Kidney (tissue), 14 donors: ENCODE results near the gene FNDC4. TPM values are rescaled to one million over a fixed set of nuclear protein-coding genes. Genes with fewer than 3 reads are reported as not detected.

Source experiments
- DNase-seq, 5 donors: peaks; one replicate each; pipeline ENCODE4 v3.0.0-alpha.2; 2013 to 2020
- FAIRE-seq: peaks from 2 replicates; lab custom pipeline; 2012; peaks lifted over from hg19 to GRCh38; lab: Jason Lieb, UNC
- H3K27ac ChIP-seq, 2 donors: one replicate each; pipeline ENCODE4 v1.7.0; 2013; ENCODE audit warnings: low read depth in 2 of 2, low read length in 2 of 2, inconsistent platforms in 1 of 2
- H3K27me3 ChIP-seq: one replicate; pipeline ENCODE4 v1.7.1; 2013; ENCODE audit warnings: low read length, inconsistent platforms; ENCODE audit not compliant: control insufficient read depth, insufficient read depth
- H3K36me3 ChIP-seq, 3 donors: one replicate each; pipeline versions ENCODE4 v1.7.0 to v1.7.1; 2013; ENCODE audit warnings: low read length in 3 of 3, control low read depth in 1 of 3, inconsistent platforms in 1 of 3; ENCODE audit not compliant: insufficient read depth in 3 of 3, control insufficient read depth in 2 of 3
- H3K4me1 ChIP-seq, 3 donors: one replicate each; pipeline versions ENCODE4 v1.7.0 to v1.7.1; 2013; ENCODE audit warnings: low read length in 3 of 3, inconsistent platforms in 1 of 3, low read depth in 1 of 3; ENCODE audit not compliant: control insufficient read depth in 2 of 3, insufficient read depth in 2 of 3
- H3K4me3 ChIP-seq, 3 donors: one replicate each; pipeline versions ENCODE4 v1.7.0 to v1.8.1; 2013; ENCODE audit warnings: low read length in 3 of 3, control low read depth in 1 of 3, inconsistent platforms in 1 of 3
- H3K9ac ChIP-seq, 3 donors: one replicate each; pipeline versions ENCODE4 v1.7.0 to v1.7.1; 2013; ENCODE audit warnings: low read length in 3 of 3, control low read depth in 1 of 3, inconsistent platforms in 1 of 3
- H3K9me3 ChIP-seq, 3 donors: one replicate each; pipeline versions ENCODE4 v1.7.0 to v1.7.1; 2013; ENCODE audit warnings: low read length in 3 of 3, control low read depth in 1 of 3, inconsistent platforms in 1 of 3; ENCODE audit not compliant: control insufficient read depth in 2 of 3, insufficient read depth in 1 of 3
- CTCF ChIP-seq: IDR thresholded peaks from 3 replicates; pipeline ENCODE4 v1.5.1; 2012; ENCODE audit warnings: mild to moderate bottlenecking, moderate library complexity, borderline replicate concordance; ENCODE audit not compliant: insufficient read depth; ENCODE audit errors: extremely low read depth
- intact Hi-C: fragments of 100-400 bp; cut with DNase I; formaldehyde crosslinking; loops from one replicate; pipeline ENCODE4 v1.11.1; 2022
- polyA plus RNA-seq: library from polyadenylated mRNA; stranded (reverse); fragments of 350-450 nt; fragmentation: Illumina TruSeq; extraction: RNeasy Lipid Tissue Mini Kit (QIAGEN cat#74804); gene quantifications from one replicate; pipeline ENCODE4 v1.2.3, GENCODE V29; 2014; ENCODE audit warnings: low read depth, low replicate concordance; ENCODE audit not compliant: insufficient read depth
- total RNA-seq: library from RNA; stranded (reverse); fragmentation: NEBNext Ultra II Directional; extraction: Animal tissue kit (Norgen Biotek cat#: 25700); gene quantifications from one replicate; pipeline ENCODE4 v1.2.1, GENCODE V29; 2021
- donor health status: control.
- donor health status: control.
- donor health status: control.
- donor health status: control.
- donor health status: control.
- donor health status: DM: yes; HTN: yes; CAD: no.
- donor health status: Normal renal cell carcinoma (clear cell type).

Gene FNDC4
- total and polyA plus RNA-seq, 2 donors from 2014 or later = 8.5 to 18.0 TPM

GRCh38 chr2:27507293-27507692, 12.3 kb upstream of the FNDC4 start:
- no peak for TF ChIP-seq CTCF
- Histone ChIP-seq H3K27me3 (no peaks in the 10 kb centered on the region), H3K9ac (no peak overlapping the region), H3K4me3 (no peak overlapping the region), H3K4me1 (no peaks in the 10 kb centered on the region), H3K9me3 (no peaks in the 10 kb centered on the region), H3K36me3 (no peaks in the 10 kb centered on the region), H3K27ac (no peak overlapping the region)
- FAIRE-seq = no peak
- intact Hi-C loops = no loop called here
- no peak for DNase-seq

- Histone ChIP-seq H3K27me3 (no peaks in the 10 kb centered on the region), H3K4me1 (no peaks in the 10 kb centered on the region), H3K27ac (no peak overlapping the region), H3K36me3 (no peaks in the 10 kb centered on the region), H3K4me3 (no peak overlapping the region), H3K9me3 (no peaks in the 10 kb centered on the region), H3K9ac (no peak overlapping the region)
- no peak for TF ChIP-seq CTCF
- DNase-seq (no peak), FAIRE-seq (no peak)
- intact Hi-C loops = no loop called here
These were observed 11.6 kb upstream of the FNDC4 start for GRCh38 chr2:27506587-27506986.

- no peak for DNase-seq
- Histone ChIP-seq H3K9ac (no peak overlapping the region), H3K27me3 (no peaks in the 10 kb centered on the region), H3K4me3 (no peak overlapping the region), H3K36me3 (no peaks in the 10 kb centered on the region), H3K9me3 (no peaks in the 10 kb centered on the region), H3K4me1 (no peaks in the 10 kb centered on the region), H3K27ac (no peak overlapping the region)
- intact Hi-C loops = no loop called here
- no peak for FAIRE-seq
- TF ChIP-seq CTCF = no peak
These were observed 7.1 kb upstream of the FNDC4 start for GRCh38 chr2:27502142-27502541.

- no peak for FAIRE-seq
- Histone ChIP-seq H3K4me1 (no peaks in the 10 kb centered on the region), H3K36me3 (no peaks in the 10 kb centered on the region), H3K9me3 (no peaks in the 10 kb centered on the region), H3K4me3 (no peak overlapping the region), H3K27me3 (no peaks in the 10 kb centered on the region), H3K27ac (no peak overlapping the region), H3K9ac (no peak overlapping the region)
- no peak for TF ChIP-seq CTCF
- intact Hi-C loops = no loop called here
- no peak for DNase-seq
These were observed 6.0 kb upstream of the FNDC4 start for GRCh38 chr2:27501042-27501441.
